T-helper 2 cell treated with Interferon-gamma antibody and Interleukin-4, amounts not matched to agents 100 ng/mL and 5 ng/mL, for 36 hours (primary cell): ENCODE data around the gene EEF2. TPM values are rescaled to one million over a fixed set of nuclear protein-coding genes. Genes with fewer than 3 reads are reported as not detected.

ENCODE experiments used
- intact Hi-C: fragments of 100-400 bp; cut with micrococcal nuclease; formaldehyde crosslinking; loops from one replicate; pipeline ENCODE4 v1.15.1; 2023
- total RNA-seq: library from RNA; stranded (reverse); gene quantifications from 2 replicates; pipeline ENCODE4 v1.2.3, GENCODE V29; 2022

EEF2 gene
- 1,722 and 1,742 TPM in 2 replicates for total RNA-seq

DNA sequence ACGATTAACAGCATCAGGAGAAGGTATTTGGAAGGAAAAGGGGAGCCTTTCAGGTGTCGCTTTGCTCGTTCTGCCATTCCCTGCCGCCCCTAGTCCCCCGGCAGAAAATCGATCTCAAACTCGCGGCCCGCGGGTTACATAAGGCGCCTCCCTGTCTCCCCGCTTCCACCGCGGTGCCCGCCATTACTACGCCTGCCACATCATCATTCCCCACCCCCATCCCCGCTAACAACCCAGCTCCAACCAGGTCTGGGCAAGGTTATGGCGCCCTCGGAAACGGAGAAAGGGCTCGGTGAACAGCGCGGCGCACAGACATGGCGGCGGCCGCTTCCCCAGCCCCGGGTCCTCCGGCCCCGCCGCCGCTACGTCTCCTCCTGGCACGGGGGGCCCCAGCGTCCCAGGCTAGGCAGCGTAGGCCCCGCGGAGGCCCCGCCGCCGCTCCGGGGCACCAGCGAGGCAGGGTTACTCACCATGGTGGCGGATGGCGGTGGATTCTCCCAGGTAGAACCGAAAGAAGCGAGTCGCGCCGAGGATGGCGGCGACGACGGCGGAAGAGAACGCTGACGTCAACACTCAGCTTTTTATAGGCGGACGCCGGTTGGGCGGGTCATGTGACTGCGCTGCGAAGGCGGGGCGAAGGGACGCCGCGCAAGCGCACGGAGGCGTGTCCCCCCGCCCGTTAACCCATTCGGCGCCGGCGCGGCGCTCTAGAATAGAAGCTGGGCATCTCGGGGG, at the start of gene EEF2:
Gene EEF2, minus strand, starts transcription at position 556 of the 735 bp plus-strand sequence. Its CDS starts 83 bp downstream, at position 473.
- intact Hi-C loops, result loop anchor here (1.0 to 5.0 kb wide), 6 partner anchors 14 to 472 kb away; partner anchors contain the start of genes APBA3, DAPK3, MRPL54 and PIAS4

DNA sequence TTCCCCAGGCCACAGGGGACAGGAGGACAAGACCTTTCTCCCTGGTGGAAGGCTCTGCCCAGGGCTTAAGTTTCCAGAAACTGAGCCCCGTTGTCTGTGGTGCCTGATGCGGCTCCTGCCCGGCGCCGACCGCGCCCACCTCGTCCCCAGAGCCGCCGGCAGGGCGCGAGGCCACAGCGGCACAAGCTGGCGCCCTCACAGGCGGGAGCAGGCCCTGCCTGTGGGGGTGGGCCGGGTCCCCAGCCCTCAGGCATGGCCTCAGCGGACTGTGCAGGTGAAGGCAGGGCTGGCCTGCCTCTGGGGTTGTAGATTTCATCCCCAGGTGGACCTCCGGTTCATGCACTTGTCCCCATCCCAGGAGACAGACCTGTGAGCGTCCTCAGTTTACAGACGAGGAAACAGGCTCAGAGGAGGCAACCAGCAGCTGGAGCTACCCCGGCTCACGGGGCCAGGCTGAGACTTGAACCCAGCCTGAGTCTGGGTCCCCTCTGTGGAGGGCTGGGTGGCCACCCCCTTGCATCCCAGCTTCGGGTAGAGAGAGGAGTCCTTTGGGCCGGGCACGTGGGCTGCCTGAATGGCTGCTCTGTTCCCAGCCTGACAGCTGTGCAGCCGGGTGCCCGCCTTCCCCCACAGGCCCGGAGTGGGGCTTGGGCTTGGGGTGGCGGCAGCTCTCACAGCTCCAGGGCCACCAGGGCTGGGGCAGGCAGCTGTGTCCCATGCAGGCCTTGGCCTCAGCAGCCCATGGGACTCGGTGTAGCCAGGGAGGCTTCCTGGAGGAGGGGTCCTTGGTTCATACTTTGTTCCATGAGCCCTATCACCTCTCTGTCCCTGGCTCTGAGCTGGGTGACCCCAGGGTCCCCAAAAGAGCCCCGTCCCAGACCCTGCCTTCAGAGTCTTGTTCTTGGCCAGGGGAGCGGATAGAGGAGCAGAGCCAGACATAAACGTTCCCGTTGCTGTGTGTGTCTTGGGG, 49.1 kb upstream of the EEF2 start:
- intact Hi-C loops, result no loop called here

DNA sequence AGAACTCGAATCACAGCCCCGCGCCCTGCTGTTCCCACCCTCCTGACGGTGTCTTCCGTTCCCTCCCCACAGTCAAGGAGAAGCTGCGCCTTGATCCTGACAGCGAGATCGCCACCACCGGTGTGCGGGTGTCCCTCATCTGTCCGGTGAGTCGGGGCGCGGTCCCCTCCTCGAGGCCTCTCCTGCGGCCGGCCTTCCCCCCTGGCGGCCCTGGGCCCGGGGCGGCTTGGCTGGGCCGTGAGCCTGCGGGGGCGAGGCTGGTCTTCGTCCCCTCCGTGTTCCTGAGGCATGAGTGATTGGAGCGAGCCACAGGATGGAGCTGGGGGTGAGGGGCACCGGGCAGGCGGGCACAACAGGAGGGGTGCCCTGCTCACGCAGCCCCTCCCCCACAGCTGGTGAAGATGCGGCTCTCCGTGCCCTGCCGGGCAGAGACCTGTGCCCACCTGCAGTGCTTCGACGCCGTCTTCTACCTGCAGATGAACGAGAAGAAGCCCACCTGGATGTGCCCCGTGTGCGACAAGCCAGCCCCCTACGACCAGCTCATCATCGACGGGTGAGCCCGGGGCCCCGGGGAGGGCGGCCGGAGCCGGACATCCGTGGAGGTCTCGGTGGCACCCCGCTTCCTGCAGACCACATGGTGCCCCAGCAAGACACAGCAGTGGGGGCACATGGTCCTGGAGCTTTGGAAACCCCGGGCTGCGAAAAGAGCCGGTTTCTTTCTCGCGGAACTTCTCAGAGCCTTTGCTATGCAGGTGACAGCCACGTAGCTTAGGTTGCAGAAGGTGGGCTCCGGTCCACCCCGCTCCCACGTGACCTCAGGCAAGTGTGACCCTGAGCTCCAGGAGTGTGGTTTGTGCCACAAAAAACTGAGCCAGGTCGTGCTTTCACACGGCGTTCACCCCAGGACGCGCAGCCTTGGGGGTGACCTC, 48.0 kb upstream of the EEF2 start:
- intact Hi-C loops, result no loop called here

DNA sequence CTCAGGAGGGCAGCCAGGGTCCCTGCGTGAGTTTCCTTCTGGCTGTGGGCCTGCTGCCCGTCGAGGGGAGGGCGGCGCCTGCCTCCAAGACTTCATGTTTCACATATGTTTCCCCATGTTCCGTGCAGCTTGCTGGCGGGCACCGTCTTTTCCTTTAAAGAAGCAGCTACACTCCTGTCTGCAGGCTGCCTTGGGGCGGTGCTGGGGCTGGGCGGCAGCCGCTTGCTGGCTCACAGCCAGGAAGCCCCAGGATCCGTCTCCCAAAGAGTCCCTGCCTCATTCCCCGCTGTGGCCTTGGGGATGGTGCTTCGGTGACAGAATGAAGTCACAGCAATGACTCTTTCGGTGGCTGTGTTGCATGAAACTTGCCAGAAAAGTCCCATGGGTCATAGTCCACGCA, 47.2 kb upstream of the EEF2 start:
- intact Hi-C loops, result no loop called here

DNA sequence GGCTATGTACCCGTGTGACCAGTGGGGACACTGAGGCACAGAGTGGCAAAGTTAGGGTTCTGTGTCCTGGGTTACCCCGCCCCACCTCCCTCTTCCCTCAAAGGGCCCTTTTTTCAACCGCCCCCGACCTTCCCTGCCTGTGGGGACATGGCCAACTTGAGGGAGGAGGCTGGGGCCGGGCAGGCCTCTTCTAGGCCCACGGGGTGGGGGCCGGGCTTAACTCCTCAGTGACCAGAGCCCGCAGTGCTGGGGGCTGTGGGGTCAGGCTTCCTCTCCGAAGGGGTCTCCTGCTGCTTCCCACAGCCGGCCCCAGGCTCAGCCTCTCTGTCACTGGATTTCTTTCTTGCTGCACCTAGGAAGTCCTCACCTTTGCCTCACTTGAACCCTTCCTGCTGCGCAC, 46.2 kb upstream of the EEF2 start:
- intact Hi-C loops, result no loop called here

DNA sequence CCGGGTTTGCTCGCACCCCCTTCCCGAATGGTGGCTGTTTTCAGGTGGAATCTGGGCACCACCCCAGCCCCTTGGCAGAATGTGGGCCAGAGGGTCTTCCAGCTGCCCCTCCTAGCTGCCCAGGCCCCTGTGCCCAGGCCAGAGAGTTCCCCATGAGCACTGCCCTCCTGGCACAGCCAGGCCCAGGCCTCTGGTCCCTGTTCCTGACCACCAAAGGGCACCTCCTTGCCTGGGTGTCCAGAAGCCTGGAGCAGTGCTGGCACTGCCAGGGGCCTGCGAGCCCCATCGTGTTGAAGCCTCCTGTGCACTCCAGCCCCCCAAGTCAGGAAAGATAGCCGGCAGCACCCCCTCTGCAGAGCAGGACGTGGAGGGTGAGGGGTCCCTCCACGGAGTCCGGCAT, 45.7 kb upstream of the EEF2 start:
- intact Hi-C loops, result no loop called here

DNA sequence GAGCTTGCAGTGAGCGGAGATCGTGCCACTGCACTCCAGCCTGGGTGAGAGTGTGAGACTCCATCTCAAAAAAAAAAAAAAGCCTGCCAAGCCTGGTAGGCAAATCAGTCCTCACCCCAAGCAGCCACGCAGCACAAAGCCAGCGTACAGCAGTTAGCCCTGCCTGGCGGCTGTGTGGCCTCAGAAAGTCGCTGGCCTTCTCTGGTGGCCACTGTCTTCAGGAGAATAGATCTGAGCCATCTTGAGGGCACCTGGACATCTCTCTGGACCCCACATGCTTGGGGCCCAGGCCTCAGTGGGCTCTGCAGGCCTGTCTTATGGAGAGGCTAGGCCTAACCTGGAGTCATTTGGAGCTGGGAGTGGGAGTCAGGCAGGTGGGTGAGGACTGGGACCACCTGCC, 45.3 kb upstream of the EEF2 start:
- intact Hi-C loops, result no loop called here

DNA sequence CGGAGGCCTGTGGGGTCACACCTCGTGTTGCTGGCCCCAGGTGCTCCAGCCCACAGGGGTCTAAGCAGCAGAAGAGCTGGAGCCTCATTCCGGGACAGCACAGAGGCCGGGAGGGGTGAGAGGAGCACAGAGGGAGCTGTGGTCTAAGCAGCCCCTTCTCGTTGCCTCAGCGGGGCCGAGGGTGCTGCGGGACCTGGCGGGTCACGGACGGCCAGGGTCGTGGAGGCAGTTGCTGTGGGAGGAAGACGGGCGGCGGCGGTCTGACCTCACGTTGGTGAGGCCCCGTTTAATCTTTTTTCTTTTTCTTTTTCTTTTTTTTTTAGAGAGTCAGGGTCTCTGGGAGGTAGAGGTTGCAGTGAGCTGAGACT, 44.0 kb upstream of the EEF2 start:
- intact Hi-C loops, result no loop called here

DNA sequence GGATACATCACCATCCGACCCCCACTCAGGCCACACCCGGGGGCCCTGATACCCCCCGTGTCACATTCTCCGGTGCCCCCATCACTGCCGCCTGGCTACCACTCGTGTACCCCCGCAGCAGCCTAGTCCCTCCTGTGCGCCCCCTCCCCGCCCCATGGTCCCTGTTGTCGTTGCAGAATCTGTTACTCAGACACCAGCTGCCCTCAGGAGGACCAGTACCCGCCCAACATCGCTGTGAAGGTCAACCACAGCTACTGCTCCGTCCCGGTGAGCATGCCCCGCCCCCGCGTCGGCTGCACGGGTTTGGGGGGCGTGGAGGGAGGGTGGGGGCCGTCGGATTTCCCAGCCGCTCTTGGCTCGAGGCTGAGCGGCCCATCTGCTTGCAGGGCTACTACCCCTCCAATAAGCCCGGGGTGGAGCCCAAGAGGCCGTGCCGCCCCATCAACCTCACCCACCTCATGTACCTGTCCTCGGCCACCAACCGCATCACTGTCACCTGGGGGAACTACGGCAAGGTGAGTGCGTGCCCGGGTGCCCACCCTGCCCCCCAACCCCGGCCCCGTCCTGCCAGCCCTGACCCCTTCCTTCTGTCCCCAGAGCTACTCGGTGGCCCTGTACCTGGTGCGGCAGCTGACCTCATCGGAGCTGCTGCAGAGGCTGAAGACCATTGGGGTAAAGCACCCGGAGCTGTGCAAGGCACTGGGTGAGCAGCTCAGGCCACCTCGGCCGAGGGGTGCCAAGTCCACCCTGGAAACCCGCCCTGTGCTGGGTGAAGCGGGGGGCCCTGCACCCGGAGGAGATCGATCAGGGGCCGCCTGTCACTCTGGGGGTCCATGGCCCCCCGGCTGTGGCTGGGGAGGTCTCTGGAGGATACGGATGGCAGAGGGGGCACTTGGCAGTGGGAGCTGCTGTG, 43.3 kb upstream of the EEF2 start:
- intact Hi-C loops, result no loop called here

DNA sequence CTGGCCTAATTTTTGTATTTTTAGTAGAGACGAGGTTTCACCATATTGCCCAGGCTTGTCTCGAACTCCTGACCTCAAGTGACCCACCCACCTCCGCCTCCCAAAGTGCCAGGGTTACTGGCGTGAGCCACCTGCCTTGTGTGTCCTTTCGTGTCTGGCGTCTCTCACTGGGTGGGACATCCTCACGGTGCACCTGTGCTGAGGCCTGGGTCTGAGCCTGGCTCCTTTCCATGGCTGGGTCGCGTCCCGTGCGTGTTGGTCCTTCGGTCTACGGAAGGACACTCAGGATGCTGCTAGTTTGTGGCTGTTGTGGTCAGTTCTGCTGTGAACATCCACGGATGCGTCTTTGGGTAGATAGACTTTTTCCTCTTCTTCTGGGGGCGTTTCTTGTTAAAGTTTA, 41.9 kb upstream of the EEF2 start:
- intact Hi-C loops, result no loop called here

DNA sequence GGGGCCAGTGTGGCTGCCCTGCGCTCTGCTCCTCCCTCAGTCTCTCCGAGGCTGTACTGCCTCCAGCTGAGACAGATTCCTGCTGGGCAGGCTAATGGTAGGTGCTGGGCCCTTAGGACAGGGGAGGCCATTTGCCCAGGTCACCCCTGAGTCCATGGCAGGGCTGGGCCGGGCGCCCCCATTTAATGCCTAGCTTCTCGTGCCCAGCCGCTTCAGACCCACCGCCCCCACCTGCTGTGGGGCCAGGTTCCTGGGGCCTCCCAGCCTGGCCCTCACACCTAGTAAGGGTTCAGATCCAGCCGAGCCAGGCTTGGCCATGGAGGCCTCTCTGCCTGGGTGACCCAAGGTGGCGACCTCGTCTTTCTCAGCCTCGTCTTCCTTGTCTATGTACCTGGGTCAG, 40.1 kb upstream of the EEF2 start:
- intact Hi-C loops, result no loop called here

DNA sequence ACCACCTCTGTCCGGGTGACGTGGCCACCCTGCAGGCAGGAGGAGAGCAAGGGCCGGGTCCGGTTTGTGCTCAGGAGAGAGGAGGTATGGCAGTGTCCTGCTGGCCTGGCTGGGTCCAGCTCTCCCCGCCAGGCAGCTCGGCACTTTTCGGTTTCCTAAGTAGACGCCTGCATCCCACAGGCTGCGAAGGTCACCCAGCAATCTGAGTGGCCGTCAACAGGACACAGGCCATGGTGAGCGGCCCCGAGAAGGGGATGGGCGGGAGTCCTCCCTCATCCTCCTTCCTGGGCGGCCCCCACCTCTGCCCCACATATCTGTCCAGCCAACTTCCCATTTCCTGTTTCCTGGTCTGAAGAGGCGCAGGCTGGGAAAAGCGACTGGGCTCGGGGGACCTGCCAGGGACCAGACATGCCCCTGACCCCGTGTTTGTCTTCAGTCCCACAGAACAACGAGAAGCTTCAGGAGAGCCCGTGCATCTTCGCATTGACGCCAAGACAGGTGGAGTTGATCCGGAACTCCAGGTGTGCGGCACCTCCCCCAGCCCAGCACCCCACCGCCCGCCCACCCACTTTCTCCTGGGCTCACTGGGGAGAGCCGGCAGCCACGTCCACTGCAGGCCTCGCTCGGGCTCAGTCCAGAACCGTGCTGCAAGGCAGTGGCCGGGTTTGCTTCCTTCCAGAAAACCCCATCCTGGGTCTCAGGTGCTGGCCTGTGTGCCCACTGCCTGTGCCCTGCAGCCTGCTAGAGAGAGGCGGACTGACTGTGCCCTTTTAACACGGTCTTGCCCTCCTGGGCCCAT, 38.5 kb upstream of the EEF2 start:
- intact Hi-C loops, result no loop called here

DNA sequence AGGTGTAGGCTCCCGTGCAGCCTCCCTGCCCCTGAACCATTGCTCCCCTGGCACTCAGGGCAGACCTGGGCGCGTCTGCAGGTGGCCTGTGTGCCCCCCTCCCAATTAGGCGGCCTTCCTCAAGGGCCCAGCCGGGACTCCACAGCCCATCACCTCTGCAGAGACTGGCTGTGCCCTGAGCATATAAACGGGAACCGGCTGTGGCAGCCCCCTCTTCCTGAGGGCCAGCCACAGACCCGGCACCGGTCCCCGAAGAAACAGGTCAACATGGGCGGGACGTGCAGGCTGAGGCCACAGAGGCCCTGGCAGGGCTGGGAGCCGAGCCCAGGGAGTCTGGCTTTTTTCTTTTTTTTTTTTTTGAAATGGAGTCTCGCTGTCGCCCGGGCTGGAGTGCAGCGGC, 34.3 kb upstream of the EEF2 start:
- intact Hi-C loops, result no loop called here

DNA sequence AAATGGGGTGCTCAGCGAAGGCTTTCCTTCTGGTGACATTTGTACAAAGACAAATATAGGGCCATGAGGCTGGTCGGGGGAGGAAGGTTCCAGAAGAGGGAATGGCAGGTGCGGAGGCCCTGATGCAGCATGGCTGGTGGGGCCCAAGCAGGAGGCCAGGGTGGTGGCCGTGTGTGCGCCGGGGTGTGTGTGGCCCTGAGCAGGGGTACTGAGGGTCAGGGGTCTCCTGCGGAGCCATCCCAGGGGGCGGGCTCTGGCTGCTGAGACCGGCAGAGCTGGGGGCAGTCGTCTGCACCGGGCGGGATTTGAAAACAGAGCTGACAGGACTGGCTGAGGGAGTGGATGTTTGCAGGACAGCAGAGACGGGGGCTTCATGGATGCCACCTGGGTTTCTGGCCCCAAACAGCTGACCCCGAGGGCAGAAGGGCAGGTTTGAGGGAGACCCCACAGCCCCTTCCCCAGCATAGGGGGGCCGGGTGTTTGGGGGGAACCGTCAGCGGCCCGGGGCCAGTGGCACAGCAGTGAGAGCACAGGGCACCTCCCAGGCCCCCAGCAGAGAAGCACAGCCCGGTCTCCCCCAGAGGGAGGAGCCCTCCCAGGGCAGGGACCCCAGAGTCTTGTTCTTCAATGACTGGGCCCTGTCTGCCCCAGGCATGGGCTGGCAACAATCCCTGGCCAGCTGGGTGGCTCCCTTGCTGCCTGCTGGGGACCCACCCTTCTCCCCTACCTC, 33.7 kb upstream of the EEF2 start:
- intact Hi-C loops, result no loop called here

DNA sequence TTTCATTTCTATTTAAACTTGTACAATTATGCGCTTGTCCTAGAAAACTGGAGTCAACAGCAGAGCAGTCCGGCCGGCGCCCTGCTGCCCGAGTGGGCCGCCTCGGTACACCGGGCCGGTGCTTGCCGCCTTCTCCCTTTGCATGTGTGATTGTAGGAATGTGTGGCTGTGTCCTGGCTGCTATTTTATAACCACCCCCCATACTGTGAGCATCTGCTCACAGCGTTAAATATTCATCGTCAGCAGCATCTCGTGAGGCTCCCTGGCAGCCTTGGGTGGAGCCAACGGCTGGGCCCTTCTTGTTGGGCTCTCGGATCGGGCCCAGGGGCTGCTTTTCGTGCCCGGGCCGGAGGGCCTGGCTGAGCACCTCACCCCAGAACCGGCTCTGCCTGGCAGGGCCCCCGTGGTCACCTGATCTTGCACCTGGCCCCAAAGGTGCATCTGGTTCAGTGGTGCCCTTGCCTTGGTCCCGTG, 32.9 kb upstream of the EEF2 start:
- intact Hi-C loops, result no loop called here

DNA sequence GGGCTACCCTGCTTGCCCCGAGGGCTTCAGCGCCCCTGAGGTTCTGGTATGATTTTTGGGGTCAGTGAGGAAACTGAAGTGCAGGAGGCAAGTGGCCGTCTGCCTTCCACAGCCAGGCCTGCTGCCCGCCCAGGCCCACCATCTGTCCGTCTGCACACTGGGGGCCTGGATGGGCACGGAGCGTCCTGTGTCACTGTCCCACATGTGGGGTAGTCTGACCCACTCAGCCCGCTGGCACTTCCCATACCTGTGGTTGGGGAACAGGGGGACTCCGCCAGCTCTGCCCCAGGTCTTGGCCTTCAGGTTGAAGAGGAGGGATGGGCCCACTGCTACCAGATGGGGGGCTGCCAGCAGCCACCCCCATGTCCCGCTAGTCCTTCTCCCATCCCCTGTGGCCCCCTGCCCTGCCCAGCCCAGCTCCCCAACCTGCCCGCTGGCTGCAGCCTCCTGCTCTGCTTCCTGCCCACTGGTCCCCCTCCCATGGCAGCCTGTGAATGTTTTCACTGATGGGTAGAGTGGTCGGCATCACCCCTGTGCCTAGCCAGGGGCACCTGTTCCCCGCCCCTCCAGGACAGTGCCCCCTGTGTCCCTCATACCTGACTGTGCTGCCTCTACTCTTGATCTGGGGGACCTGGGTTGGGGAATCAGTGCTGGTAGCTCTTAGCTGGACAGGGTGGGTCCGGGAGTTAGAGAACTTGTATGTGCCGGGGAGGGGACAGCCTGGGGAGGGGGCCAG, 31.8 kb upstream of the EEF2 start:
- intact Hi-C loops, result no loop called here

DNA sequence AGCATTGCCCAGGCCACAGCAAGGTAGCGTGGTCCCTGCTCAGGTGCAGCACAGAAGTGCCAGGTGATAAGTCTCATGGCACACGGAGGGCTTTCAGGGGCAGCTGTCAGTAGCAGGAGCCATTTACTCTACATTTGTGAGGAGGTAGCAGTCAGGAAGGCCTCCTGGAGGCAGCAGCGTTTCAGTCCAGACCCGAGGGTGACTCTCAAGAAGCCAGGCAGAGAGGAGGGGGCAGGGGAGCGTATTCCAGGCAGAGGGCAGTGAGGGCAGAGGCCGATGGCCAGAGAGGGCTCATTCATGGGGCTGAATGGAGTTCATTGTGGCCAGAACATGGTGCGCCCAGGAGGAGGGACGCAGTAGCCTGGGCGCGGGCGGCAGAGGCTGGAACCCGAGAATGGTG, 31.2 kb upstream of the EEF2 start:
- intact Hi-C loops, result no loop called here
